ENCODE results near the gene HOXC9. TPM values are rescaled to one million over a fixed set of nuclear protein-coding genes. Genes with fewer than 3 reads are reported as not detected.

Gene HOXC9
- total RNA-seq, 4 donors from 2014 or later = 4.4 to 10.5 (median 7.9) TPM

DNA sequence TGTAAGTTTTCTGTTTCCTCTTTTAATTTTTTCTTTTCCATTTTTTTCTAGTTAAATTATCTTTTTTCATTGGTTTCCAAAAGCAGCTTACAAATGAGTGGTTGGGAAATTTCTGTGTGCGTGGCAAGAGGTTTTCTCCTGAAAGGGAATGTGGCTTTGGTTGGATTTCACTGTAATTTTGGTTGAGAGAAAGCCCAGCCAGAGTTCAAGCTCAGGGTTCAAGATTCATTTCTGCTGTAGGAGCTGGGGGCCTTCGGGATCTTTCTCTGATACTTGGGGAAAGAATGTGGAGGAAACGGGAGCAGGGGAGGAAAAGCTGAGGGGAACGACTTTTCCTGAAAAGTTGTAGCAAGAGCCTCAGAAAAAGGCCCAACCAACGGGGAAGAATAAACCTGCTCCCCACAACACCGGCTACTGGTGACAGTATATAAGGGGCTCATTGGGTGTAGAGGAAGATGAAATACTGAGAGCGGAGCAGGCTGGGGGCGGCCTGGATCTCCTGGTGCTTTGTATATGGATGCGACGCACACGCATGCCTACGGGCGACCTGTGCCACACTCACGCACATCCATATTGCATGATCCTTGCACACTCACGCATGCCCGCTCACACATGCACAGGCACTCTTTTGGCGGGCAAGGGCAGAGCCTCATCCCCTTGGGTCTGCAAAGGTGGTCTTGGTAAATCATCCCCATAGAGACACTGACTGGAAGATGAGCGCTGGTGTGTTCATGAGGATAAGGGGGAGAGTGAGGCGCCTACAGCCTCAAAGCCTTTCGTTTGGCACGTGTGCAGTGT lies 13.1 kb upstream of the HOXC9 start:
- TF ChIP-seq POLR2A (IDR thresholded peaks at IDR 0.05) (no peak), EP300 (IDR thresholded peaks at IDR 0.05) (no peak), CTCF (IDR thresholded peaks at IDR 0.05) (no peak)
- H3K27ac ChIP-seq = peak overlapping the region in 3 of 4 donors; percentile 68 to 88 (median 77)
- no peaks in the 10 kb centered on the region for H3K9me3 ChIP-seq
- 71 to 74% methylated on average over 21 of the region's 21 CpGs for WGBS, 2 donors
- H3K4me3 ChIP-seq = peak overlapping the region in 2 of 4 donors; percentile 36 to 66
- H3K36me3 ChIP-seq = no peaks in the 10 kb centered on the region
- H3K27me3 ChIP-seq = peaks cover 0 to 92% of the 10 kb centered on the region in 2 donors
- H3K4me1 ChIP-seq = peaks cover 0 to 51% (median 11%) of the 10 kb centered on the region in 4 donors
- DNase-seq (ENCODE audit: low spot score in 2 of 2) = no peak

GRCh38 chr12:53987787-53988230 lies 12.2 kb upstream of the HOXC9 start:
- H3K27me3 ChIP-seq = peaks cover 0 to 90% of the 10 kb centered on the region in 2 donors
- DNase-seq (ENCODE audit: low spot score in 2 of 2) = no peak
- H3K9me3 ChIP-seq = no peaks in the 10 kb centered on the region
- no peak for TF ChIP-seq EP300 (IDR thresholded peaks at IDR 0.05)
- TF ChIP-seq CTCF (IDR thresholded peaks at IDR 0.05) = no peak
- TF ChIP-seq POLR2A (IDR thresholded peaks at IDR 0.05) = no peak
- no peak overlapping the region for H3K4me3 ChIP-seq
- H3K27ac ChIP-seq = no peak overlapping the region
- 67 to 70% methylated on average over 4 of the region's 4 CpGs for WGBS, 2 donors
- no peaks in the 10 kb centered on the region for H3K36me3 ChIP-seq
- H3K4me1 ChIP-seq = peaks cover 0 to 51% (median 11%) of the 10 kb centered on the region in 4 donors

GRCh38 chr12:53988541-53989226 lies 11.3 kb upstream of the HOXC9 start:
- Histone ChIP-seq H3K4me3 (no peak overlapping the region), H3K27me3 (peaks cover 0 to 89% of the 10 kb centered on the region in 2 donors), H3K27ac (peak overlapping the region in 1 of 4 donors; percentile 32)

DNA sequence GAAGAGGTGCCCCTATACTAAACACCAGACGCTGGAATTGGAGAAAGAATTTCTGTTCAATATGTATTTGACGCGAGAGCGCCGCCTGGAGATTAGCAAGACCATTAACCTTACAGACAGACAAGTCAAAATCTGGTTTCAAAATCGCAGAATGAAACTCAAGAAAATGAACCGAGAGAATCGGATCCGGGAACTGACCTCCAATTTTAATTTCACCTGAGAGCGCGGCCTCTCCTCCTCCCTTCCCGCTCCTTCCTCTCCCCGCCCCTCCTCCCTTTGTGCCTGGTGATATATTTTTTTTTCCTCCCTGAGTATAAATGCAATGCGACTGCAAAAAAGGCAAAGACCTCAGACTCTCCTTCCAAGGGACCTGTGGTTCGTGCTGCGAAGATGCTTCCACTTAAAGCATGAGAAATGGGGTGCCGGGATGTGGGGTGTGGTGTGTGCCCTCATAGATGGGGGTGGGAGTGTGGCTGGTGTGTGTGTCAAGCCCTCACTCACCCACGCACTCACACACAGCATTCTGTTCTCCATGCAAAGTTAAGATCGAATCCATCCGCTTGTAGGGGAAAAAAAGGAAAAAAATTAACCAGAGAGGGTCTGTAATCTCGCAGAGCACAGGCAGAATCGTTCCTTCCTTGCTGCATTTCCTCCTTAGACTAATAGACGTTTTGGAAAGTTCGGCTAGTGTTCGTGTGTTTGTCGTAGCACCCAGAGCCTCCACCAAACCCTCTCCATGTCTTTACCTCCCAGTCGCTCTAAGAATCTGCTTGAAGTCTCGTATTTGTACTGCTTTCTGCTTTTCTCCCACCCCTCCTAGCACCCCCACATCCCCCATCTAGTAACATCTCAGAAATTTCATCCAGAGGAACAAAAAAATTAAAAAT lies 10.5 kb upstream of the HOXC9 start:
- H3K9me3 ChIP-seq = no peaks in the 10 kb centered on the region
- peaks cover 0 to 51% (median 17%) of the 10 kb centered on the region in 4 donors for H3K4me1 ChIP-seq
- no peaks in the 10 kb centered on the region for H3K36me3 ChIP-seq
- peaks cover 0 to 88% of the 10 kb centered on the region in 2 donors for H3K27me3 ChIP-seq
- peak overlapping the region in 3 of 4 donors; percentile 3 to 36 (median 20) for H3K4me3 ChIP-seq
- WGBS, 2 donors = 18 to 23% methylated on average over 28 of the region's 28 CpGs
- H3K27ac ChIP-seq = peak overlapping the region in 1 of 4 donors; percentile 13
- DNase-seq (ENCODE audit: low spot score in 2 of 2) = no peak
- TF ChIP-seq POLR2A (IDR thresholded peaks at IDR 0.05) (no peak), EP300 (IDR thresholded peaks at IDR 0.05) (no peak), CTCF (IDR thresholded peaks at IDR 0.05) (peak in 4 of 5 experiments; percentile 14 to 50 (median 30))

More at GRCh38 chr12:53988541-53989226, 11.3 kb upstream of the HOXC9 start:
- H3K36me3 ChIP-seq = no peaks in the 10 kb centered on the region
- no peak for TF ChIP-seq POLR2A (IDR thresholded peaks at IDR 0.05)
- TF ChIP-seq CTCF (IDR thresholded peaks at IDR 0.05) = no peak
- no peaks in the 10 kb centered on the region for H3K9me3 ChIP-seq
- no peak for DNase-seq (ENCODE audit: low spot score in 2 of 2)
- H3K4me1 ChIP-seq = peaks cover 0 to 51% (median 11%) of the 10 kb centered on the region in 4 donors
- WGBS, 2 donors = 28 to 29% methylated on average over 5 of the region's 5 CpGs
